HEK293 (cell line): Measurements from ENCODE around the gene GRIA1.

ENCODE experiments used
- CTCF ChIA-PET: fragments of 350-600 bp; formaldehyde crosslinking; extraction: SDS; loops from one replicate; lab custom pipeline; 2021; ENCODE audit warnings: antibody characterized with exemption; lab: Yijun Ruan, JAX
- POLR2A ChIA-PET: fragments of 300-600 bp; formaldehyde crosslinking; extraction: SDS; loops from one replicate; lab custom pipeline; 2020; ENCODE audit warnings: antibody characterized with exemption, inconsistent platforms; lab: Yijun Ruan, JAX
- H3K27ac ChIP-seq: fragments of 200-500 bp; sonication (Bioruptor generic); 2 replicates; pipeline ENCODE4 v1.5.1; 2014; ENCODE audit warnings: low read depth, low read length, control low read depth, inconsistent platforms; ENCODE audit errors: extremely low read depth
- H3K36me3 ChIP-seq, 2 experiments: fragments of 200-500 bp in 1 of 2; sonication (Bioruptor generic) in 1 of 2; 1 replicate in 1 of 2; 2 replicates in 1 of 2; pipeline ENCODE4 v1.5.1; 2014 to 2017; ENCODE audit warnings: inconsistent platforms in 2 of 2, low read length in 2 of 2; ENCODE audit not compliant: control insufficient read depth in 2 of 2, insufficient read depth in 1 of 2
- H3K4me1 ChIP-seq: fragments of 200-500 bp; sonication (Bioruptor generic); 2 replicates; pipeline ENCODE4 v1.5.1; 2014; ENCODE audit warnings: mild to moderate bottlenecking, low read length, inconsistent platforms; ENCODE audit not compliant: control insufficient read depth, insufficient read depth
- H3K4me3 ChIP-seq: 2 replicates; pipeline ENCODE4 v1.5.1; 2011; ENCODE audit warnings: low read depth, mild to moderate bottlenecking, control low read depth, low read length, moderate library complexity
- H3K9me3 ChIP-seq: fragments of 200-500 bp; sonication (Bioruptor generic); 2 replicates; pipeline ENCODE4 v1.5.1; 2014; ENCODE audit warnings: low read depth, low read length, inconsistent platforms; ENCODE audit not compliant: control insufficient read depth, insufficient read depth
- PBX3 ChIP-seq: sonication (generic); formaldehyde crosslinking; IDR thresholded peaks from 2 replicates; pipeline ENCODE4 v1.8.1; 2022; ENCODE audit warnings: mild to moderate bottlenecking, moderate library complexity, missing genetic modification reagents
- PRDM2 ChIP-seq: fragments of 450-650 bp; formaldehyde crosslinking; IDR thresholded peaks from 2 replicates; pipeline ENCODE4 v1.5.1; 2016; ENCODE audit warnings: missing biosample characterization, missing genetic modification characterization, borderline replicate concordance
- ZBTB44 ChIP-seq: fragments of 450-650 bp; IDR thresholded peaks from 2 replicates; pipeline ENCODE4 v1.5.1; 2018; ENCODE audit warnings: missing biosample characterization, mild to moderate bottlenecking, missing genetic modification characterization
- ZBTB7A ChIP-seq: fragments of 450-650 bp; formaldehyde crosslinking; IDR thresholded peaks from 2 replicates; pipeline ENCODE4 v1.5.1; 2016; ENCODE audit warnings: low read depth, missing biosample characterization, missing genetic modification characterization
- ZNF138 ChIP-seq: fragments of 450-650 bp; formaldehyde crosslinking; IDR thresholded peaks from 2 replicates; pipeline ENCODE4 v1.5.1; 2016; ENCODE audit warnings: missing biosample characterization, missing genetic modification characterization, borderline replicate concordance
- ZNF311 ChIP-seq: fragments of 450-650 bp; formaldehyde crosslinking; IDR thresholded peaks from 2 replicates; pipeline ENCODE4 v1.5.1; 2017; ENCODE audit warnings: missing biosample characterization, missing genetic modification characterization, borderline replicate concordance
- ZNF341 ChIP-seq: fragments of 450-650 bp; formaldehyde crosslinking; IDR thresholded peaks from 2 replicates; pipeline ENCODE4; 2016; ENCODE audit warnings: low read depth, missing biosample characterization, missing genetic modification characterization
- ZNF433 ChIP-seq: fragments of 450-650 bp; formaldehyde crosslinking; IDR thresholded peaks from 2 replicates; pipeline ENCODE4 v1.5.1; 2016; ENCODE audit warnings: missing biosample characterization, missing genetic modification characterization, low read depth
- ZNF449 ChIP-seq: fragments of 450-650 bp; formaldehyde crosslinking; IDR thresholded peaks from 2 replicates; pipeline ENCODE4 v1.5.1; 2017; ENCODE audit warnings: missing biosample characterization, mild to moderate bottlenecking, missing genetic modification characterization, moderate library complexity
- ZNF530 ChIP-seq: fragments of 450-650 bp; formaldehyde crosslinking; IDR thresholded peaks from 2 replicates; pipeline ENCODE4 v1.5.1; 2016; ENCODE audit warnings: low read depth, missing biosample characterization, missing genetic modification characterization
- ZNF645 ChIP-seq: fragments of 450-650 bp; formaldehyde crosslinking; IDR thresholded peaks from 2 replicates; pipeline ENCODE4; 2016; ENCODE audit warnings: missing biosample characterization, missing genetic modification characterization
- ZNF785 ChIP-seq: fragments of 450-650 bp; formaldehyde crosslinking; IDR thresholded peaks from 2 replicates; pipeline ENCODE4 v1.5.1; 2016; ENCODE audit warnings: missing biosample characterization, missing genetic modification characterization

Gene GRIA1

GRCh38 chr5:153829510-153830065 lies 339.1 kb downstream of the GRIA1 start:
- POLR2A ChIA-PET, result no interaction called here
- no peak for TF ChIP-seq PBX3 (CRISPR knock-in tag)
- TF ChIP-seq ZNF530 (tag by site-specific recombination), result no peak
- no peak for TF ChIP-seq ZNF433 (tag by site-specific recombination)
- TF ChIP-seq, all 188 proteins: peak for 0
- no peak overlapping the region for H3K27ac ChIP-seq
- H3K9me3 ChIP-seq, result no peaks in the 10 kb centered on the region
- H3K4me3 ChIP-seq, result no peak overlapping the region
- H3K4me1 ChIP-seq, result no peaks in the 10 kb centered on the region
- no peaks in the 10 kb centered on the region for H3K36me3 ChIP-seq
- CTCF ChIA-PET, result no interaction called here

GRCh38 chr5:153831973-153832372 lies 341.5 kb downstream of the GRIA1 start:
- TF ChIP-seq ZBTB44 (tag by site-specific recombination) (no peak), ZNF341 (tag by site-specific recombination) (no peak), ZNF311 (tag by site-specific recombination) (no peak), ZNF785 (no peak), ZNF449 (tag by site-specific recombination) (no peak), ZBTB7A (no peak), ZNF645 (tag by site-specific recombination) (no peak), ZNF138 (tag by site-specific recombination) (no peak), PRDM2 (tag by site-specific recombination) (no peak)
- POLR2A ChIA-PET, result no interaction called here
- H3K36me3 ChIP-seq, result no peaks in the 10 kb centered on the region
- H3K9me3 ChIP-seq, result no peaks in the 10 kb centered on the region
- H3K27ac ChIP-seq, result no peak overlapping the region
- no peaks in the 10 kb centered on the region for H3K4me1 ChIP-seq
- CTCF ChIA-PET, result no interaction called here
- H3K4me3 ChIP-seq, result no peak overlapping the region
